GM18870 (cell line): Measurements from ENCODE around the gene YY1AP1.
"Not testable (repeated sequence)": the region's sequence is repeated elsewhere in the genome, so short reads cannot be mapped to it uniquely, and the experiment has no call there.

ENCODE experiments used
- ATAC-seq: cut with Tn5 transposase; IDR thresholded peaks from one replicate; pipeline ENCODE4 v1.9.1; 2021; ENCODE audit warnings: moderate library complexity; ENCODE audit not compliant: unreplicated experiment

The YY1AP1 gene

DNA sequence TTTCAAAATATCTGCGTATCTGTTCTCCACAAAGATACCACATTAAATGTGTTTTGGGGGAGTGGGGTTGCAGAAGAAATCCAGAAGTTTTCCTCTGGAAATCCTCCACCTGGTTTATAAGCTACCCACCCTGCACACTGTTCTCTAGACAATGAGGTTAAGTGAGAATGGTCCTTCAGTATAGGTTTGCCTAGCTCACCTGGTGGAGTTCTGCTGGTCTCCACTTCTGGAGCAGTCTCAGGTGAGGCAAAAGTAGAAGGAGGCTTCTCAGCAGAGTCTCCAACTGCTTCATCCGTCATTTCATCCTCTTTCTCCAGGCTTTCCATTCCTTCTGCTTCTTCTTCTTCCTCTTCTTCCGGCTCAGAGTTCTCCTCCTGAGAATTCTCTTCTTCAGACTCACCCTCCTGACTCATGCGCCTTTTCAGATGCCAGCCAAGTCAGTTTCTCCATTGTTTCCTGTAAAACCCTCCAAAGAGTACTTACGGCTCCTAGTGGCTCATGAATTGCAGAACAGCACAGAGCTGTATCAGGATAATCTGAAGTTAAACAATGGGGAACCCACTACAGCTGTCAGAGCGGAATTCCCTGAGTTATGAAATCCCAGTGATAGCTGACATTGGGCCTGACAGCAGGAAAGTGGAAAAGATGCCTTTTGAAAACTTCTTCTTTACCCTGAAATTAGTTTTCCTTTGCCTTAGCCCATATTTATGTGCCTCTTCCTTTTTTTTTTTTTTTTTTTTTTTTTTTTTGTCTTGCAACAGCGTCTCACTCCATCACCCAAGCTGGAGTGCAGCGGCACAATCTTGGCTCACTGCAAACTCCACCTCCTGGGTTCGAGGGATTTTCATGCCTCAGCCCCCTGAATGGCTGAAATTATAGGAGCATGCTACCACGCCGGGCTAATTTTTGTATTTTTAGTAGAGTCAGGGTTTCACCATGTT lies 40.1 kb downstream of the YY1AP1 start:
- ATAC-seq, result no peak

DNA sequence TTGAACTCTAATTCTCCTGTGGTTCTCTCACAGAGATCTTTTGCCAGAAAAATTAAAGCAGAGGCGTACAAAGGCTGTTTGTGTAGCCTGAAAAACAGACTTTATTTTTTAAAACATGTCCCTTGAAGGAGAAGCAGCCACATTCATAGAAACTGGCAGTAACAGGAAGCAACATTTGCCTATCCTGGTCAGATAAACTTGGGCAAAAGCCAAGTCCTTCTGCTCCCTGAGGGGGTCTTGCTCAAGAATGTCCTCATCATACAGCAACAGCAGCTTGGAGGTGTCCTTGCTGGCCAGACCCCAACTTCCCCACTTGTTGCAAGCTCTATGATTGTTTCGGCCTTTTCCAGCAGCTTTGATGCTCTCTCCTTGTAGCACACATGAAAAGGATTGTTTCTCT lies 42.3 kb downstream of the YY1AP1 start:
- no peak for ATAC-seq

DNA sequence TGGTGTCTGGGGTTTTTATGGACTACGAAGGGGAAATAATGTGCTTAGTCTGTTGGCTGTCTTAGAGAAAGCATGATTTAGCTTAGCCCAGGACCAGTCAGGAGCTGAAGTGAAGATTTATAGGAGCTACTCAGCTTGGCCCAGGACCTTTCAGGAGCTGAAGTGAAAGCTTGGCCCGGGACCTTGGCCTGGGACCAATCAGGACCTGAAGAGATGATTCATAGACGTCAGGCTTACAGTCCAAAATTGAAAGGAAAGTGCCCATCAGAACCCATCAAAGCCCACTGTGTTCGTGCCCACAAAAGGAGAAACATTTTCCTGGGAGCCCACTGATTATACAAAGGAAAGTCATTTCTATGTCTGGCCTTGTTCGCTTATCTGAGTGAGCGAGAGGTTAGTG lies 42.9 kb downstream of the YY1AP1 start:
- no peak for ATAC-seq

DNA sequence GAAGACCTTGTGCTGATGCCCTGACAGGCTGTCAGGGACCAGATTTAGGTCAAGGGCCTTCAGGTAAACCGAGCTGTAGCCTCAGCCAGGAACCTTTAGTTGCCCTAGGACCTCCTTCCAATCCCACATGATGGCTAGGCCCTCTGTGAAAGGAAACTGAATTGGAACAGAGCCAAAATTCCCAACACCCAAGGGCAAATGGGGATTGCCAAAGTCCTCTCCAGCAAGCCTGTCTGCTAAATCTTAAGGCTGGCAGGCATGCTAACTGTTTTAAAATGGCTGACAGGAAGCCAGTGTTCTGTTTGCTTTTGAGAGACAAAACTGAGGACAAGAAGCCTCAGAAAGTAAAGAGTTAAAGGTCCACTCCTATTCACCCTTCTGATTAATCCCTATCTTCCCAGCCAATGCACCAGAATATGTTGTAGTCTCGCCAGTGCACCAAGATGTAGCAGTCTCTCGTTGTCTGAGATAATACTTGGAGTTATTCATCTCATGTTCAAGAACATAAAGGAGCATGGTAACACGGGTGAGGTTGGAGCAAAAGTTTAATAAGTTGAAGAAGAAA lies 43.5 kb downstream of the YY1AP1 start:
- ATAC-seq, result no peak

DNA sequence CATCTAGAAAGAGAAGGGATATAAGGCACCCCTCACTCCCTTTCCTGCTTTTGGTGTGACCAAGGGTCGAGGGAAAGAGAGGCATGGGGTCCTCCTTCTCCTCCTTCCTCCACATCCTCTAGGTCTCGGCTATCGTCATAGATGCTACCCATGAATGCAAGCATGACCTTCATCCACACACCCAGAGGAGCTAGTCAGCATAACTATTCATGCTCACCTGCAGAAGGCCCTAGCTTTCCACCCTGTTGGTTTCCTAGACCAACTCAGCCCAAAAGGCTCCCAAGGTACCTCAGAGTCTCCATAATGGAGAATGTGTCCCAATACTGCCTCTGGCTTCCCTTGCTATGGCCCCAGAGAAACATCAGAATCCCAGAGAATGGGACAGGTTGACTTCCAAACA lies 45.3 kb downstream of the YY1AP1 start:
- no peak for ATAC-seq

DNA sequence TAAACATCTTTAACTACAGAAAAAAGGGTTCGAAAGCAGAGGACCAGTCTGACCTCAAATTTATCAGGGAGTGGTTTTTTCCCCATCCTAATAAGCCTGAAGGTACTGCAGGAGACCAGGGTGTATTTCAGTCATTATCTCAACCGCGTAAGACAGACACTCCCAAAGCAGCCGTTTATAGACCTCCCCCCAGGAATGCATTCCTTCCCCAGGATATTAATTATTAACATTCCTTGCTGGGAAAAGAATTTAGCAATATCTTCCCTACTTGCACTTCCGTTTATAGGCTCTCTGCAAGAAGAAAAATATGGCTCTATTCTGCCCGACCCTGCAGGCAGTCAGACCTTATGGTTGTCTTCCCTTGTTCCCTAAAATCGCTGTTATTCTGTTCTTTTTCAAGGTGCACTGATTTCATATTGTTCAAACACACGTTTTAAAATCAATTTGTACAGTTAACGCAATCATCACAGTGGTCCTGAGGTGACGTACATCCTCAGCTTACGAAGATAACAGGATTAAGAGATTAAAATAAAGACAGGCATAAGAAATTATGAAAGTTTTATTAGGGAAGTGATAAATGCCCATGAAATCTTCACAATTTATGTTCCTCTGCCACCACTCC lies 45.9 kb downstream of the YY1AP1 start:
- ATAC-seq, result not testable (repeated sequence)

DNA sequence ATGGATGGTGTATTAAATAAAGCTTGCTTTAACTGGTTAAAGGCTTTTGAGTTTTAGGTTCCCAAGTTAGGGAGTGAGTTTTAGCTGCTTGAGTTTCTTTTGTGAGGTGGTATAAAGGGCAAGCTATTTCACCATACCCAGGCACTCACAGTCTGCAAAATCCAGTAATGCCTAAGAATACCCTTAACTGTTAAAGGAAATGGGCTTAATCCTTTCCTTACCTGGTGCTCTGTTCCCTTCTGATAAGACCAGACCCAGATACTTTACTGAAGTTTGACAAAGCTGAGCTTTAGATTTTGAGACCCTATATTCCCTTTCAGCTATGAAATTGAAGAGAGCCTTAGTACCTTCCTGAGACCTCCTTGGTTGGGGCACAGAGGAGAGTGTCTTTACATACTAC lies 48.2 kb downstream of the YY1AP1 start:
- ATAC-seq, result no peak

DNA sequence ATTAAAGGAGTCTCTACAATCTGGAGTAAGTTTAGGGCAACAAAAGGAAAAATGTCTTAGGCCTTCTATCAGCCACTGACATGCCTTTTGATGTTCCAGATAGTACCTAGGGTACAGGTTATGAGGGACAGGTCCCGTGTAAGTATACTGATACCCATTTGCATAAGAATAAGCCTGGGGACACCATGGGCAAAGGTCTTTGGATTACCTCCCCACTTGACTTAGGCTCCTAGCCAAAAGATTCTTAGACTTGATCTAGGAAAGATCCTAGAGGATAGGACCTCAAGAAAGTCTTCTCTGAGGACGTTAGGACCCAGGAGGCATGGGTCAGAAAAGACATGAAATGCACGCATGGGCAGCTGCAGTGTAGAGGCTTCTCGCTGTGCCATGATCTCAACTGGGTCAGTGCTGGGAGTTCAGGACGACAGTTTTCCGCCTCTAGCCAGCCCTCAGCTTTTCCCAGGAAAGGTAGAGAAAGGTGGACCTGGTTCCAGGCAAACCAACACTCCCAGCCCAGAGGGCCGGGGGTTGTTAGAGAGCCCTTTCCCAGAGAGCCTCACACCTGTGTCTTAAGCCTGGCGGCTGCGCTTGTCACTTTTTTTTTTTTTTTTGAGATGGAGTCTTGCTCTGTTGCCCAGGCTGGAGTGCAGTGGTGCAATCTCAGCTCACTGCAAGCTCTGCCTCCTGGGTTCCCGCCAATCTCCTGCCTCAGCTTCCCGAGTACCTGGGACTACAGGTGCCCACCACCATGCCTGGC lies 52.0 kb downstream of the YY1AP1 start:
- no peak for ATAC-seq

DNA sequence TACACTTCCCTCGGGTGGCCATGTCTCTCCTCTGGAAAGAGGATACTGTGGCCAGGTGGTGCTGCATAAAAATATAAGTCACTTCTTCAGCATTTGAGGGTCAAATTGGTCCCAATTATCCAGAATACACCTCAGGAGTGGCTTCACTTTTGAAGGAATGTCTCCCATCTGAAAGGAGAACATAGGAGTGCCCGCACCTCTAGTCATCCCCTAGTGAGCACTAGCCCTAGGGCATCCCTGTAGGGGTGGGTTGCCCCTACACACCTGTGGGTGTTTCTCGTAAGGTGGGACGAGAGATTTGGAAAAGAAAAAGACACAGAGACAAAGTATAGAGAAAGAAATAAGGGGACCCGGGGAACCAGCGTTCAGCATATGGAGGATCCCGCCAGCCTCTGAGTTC lies 62.1 kb downstream of the YY1AP1 start:
- not testable (repeated sequence) for ATAC-seq

DNA sequence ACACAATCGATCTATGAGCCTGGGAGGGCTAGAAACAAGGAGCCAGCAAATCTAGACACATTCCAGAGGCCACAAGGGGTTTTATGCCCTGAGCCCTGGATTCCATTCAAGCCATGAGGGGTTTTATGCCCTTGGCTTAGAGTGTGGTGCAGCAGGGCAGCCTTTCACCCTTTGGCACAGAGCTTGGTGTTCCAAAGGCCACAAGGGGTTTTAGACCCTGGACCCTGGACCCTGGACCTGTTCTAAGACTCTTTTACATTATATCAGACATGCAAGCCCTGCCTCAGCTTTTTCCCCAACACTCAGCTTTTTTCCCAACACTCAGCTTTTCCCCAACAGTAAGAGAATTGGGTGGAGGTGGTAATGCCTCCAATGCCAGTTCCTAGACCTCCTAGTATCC lies 65.2 kb downstream of the YY1AP1 start:
- ATAC-seq, result no peak

DNA sequence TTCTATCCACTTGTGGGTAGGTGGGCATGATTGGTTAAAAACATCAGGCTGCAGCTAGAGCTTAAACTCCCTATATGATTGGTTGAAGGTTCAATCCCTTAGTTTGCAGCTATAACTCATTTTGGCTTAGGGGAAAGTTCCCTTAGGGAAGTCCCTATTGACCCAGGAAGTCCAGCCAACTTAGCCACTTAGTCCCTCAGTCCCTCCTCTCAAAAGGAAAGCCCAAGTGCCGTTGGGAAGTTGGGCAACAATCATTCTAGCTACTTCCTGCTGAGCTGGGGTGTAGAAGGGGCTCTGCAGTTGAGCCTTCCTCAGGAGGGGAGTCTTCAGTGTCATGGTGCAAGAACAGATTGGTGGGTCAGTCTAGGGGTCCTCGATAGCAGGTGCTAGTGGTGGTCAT lies 66.4 kb downstream of the YY1AP1 start:
- ATAC-seq, result no peak

DNA sequence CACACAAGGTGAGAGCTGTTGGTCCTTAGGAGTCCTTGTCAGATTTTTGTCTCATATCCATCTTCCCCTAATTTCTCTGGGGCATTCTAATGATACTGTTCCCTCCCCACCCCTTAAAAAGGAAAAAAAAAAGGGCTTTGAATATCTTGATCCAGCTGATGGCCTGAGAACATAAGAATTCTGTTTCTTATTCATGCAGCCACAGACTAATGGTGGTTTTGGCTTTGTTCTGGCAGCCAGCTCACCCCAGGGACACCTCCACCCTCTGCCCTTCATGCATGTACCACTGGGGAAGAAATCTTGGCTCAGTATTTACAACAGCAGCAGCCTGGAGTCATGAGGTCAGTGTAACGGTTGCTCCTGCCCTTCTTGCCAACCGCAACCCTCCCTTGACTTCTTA lies 75.3 kb downstream of the YY1AP1 start:
- ATAC-seq, result not testable (repeated sequence)

DNA sequence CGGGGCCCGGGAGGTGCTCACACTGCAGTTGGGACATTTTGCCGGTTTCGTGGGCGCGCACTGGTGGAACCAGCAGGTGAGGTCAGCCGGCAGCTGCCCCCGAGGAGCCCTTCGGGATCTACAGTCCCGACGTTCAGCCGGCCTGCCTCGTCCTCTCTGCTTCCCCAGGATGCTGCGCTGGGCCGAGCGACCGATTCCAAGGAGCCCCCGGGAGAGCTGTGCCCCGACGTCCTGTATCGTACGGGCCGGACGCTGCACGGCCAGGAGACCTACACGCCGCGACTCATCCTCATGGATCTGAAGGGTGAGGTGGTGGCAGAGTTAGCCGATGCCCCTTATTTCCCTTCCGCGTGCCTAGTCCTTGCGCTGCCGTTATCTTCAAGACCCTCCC lies 78.3 kb downstream of the YY1AP1 start:
- ATAC-seq, result peak; percentile 4

DNA sequence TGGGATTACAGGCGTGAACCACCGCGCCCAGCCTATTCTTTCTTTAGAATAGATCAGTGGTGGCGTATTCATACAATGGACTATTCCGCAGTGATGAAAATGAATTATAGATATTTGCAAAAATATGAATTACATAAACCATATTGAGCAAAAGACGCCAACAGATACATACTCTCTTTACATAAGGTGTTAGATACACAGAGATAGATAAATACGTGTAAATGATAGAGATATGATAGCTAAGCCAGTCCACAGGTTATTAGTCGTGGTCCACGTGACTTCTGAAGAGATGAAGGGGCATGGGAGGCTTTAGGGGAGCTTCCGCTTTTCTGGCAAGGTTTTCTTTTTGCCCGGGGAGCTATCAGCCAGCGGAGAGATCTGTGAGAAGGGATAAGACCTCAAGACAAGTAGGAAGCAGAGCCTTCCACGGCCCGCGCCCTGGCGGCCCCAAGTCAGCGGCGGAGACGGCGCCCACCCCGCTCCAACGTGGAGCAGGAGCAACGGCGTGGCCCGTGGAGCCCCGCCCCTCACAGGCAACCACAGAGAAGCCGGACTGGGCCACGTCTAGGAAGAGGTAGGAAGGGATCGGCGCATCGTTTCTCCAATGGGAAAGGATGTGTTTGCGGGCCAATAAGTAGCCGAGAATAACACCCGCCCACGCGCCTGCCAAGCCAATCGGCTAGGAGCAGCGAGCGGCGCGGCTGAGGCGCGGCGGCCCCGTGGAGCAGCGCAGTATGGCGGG lies 78.9 kb downstream of the YY1AP1 start, which contains the start of gene MSTO1:
Gene MSTO1, plus strand, starts transcription at position 704 of the 742 bp plus-strand sequence. Its CDS starts 31 bp downstream, at position 735.
- peak; percentile 92 for ATAC-seq
